ENCODE results near the gene ATP5ME. TPM values are rescaled to one million over a fixed set of nuclear protein-coding genes. Genes with fewer than 3 reads are reported as not detected.

The ATP5ME gene
- total and polyA plus RNA-seq, 2 of the 13 experiments (the other 11 are each of a cell fraction or from before 2014, with no cell fraction given) = 305 to 753 TPM

- TF ChIP-seq, protein P1, sequence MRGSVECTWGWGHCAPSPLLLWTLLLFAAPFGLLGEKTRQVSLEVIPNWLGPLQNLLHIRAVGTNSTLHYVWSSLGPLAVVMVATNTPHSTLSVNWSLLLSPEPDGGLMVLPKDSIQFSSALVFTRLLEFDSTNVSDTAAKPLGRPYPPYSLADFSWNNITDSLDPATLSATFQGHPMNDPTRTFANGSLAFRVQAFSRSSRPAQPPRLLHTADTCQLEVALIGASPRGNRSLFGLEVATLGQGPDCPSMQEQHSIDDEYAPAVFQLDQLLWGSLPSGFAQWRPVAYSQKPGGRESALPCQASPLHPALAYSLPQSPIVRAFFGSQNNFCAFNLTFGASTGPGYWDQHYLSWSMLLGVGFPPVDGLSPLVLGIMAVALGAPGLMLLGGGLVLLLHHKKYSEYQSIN (CRISPR knock-in tag; IDR thresholded peaks at IDR 0.05; ENCODE audit: borderline replicate concordance) = no peak
- TF ChIP-seq SAP130 (CRISPR knock-in tag; IDR thresholded peaks at IDR 0.05; ENCODE audit: low read depth) (no peak), KAT7 (CRISPR knock-in tag; IDR thresholded peaks at IDR 0.05; ENCODE audit: borderline replicate concordance) (no peak), ZNF441 (CRISPR knock-in tag; IDR thresholded peaks at IDR 0.05; ENCODE audit: borderline replicate concordance) (no peak), ZNF589 (CRISPR knock-in tag; conservative IDR thresholded peaks at IDR 0.05) (no peak), ZNF644 (CRISPR knock-in tag; IDR thresholded peaks at IDR 0.05; ENCODE audit: low read depth) (no peak), KDM6A (CRISPR knock-in tag; IDR thresholded peaks at IDR 0.05; ENCODE audit: low read depth) (no peak), ZBTB1 (CRISPR knock-in tag; IDR thresholded peaks at IDR 0.05; ENCODE audit: borderline replicate concordance) (no peak), RAD51 (IDR thresholded peaks at IDR 0.05; ENCODE audit: borderline replicate concordance) (no peak), RARA (CRISPR knock-in tag; IDR thresholded peaks at IDR 0.05) (no peak)
- TF ChIP-seq, protein P2, sequence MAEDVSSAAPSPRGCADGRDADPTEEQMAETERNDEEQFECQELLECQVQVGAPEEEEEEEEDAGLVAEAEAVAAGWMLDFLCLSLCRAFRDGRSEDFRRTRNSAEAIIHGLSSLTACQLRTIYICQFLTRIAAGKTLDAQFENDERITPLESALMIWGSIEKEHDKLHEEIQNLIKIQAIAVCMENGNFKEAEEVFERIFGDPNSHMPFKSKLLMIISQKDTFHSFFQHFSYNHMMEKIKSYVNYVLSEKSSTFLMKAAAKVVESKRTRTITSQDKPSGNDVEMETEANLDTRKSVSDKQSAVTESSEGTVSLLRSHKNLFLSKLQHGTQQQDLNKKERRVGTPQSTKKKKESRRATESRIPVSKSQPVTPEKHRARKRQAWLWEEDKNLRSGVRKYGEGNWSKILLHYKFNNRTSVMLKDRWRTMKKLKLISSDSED (CRISPR knock-in tag; IDR thresholded peaks at IDR 0.05) = no peak
- TF ChIP-seq, protein P3, sequence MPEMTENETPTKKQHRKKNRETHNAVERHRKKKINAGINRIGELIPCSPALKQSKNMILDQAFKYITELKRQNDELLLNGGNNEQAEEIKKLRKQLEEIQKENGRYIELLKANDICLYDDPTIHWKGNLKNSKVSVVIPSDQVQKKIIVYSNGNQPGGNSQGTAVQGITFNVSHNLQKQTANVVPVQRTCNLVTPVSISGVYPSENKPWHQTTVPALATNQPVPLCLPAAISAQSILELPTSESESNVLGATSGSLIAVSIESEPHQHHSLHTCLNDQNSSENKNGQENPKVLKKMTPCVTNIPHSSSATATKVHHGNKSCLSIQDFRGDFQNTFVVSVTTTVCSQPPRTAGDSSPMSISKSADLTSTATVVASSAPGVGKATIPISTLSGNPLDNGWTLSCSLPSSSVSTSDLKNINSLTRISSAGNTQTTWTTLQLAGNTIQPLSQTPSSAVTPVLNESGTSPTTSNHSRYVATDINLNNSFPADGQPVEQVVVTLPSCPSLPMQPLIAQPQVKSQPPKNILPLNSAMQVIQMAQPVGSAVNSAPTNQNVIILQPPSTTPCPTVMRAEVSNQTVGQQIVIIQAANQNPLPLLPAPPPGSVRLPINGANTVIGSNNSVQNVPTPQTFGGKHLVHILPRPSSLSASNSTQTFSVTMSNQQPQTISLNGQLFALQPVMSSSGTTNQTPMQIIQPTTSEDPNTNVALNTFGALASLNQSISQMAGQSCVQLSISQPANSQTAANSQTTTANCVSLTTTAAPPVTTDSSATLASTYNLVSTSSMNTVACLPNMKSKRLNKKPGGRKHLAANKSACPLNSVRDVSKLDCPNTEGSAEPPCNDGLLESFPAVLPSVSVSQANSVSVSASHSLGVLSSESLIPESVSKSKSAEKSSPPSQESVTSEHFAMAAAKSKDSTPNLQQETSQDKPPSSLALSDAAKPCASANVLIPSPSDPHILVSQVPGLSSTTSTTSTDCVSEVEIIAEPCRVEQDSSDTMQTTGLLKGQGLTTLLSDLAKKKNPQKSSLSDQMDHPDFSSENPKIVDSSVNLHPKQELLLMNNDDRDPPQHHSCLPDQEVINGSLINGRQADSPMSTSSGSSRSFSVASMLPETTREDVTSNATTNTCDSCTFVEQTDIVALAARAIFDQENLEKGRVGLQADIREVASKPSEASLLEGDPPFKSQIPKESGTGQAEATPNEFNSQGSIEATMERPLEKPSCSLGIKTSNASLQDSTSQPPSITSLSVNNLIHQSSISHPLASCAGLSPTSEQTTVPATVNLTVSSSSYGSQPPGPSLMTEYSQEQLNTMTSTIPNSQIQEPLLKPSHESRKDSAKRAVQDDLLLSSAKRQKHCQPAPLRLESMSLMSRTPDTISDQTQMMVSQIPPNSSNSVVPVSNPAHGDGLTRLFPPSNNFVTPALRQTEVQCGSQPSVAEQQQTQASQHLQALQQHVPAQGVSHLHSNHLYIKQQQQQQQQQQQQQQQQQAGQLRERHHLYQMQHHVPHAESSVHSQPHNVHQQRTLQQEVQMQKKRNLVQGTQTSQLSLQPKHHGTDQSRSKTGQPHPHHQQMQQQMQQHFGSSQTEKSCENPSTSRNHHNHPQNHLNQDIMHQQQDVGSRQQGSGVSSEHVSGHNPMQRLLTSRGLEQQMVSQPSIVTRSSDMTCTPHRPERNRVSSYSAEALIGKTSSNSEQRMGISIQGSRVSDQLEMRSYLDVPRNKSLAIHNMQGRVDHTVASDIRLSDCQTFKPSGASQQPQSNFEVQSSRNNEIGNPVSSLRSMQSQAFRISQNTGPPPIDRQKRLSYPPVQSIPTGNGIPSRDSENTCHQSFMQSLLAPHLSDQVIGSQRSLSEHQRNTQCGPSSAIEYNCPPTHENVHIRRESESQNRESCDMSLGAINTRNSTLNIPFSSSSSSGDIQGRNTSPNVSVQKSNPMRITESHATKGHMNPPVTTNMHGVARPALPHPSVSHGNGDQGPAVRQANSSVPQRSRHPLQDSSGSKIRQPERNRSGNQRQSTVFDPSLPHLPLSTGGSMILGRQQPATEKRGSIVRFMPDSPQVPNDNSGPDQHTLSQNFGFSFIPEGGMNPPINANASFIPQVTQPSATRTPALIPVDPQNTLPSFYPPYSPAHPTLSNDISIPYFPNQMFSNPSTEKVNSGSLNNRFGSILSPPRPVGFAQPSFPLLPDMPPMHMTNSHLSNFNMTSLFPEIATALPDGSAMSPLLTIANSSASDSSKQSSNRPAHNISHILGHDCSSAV (CRISPR knock-in tag; IDR thresholded peaks at IDR 0.05; ENCODE audit: borderline replicate concordance) = no peak
- TF ChIP-seq, protein P4, sequence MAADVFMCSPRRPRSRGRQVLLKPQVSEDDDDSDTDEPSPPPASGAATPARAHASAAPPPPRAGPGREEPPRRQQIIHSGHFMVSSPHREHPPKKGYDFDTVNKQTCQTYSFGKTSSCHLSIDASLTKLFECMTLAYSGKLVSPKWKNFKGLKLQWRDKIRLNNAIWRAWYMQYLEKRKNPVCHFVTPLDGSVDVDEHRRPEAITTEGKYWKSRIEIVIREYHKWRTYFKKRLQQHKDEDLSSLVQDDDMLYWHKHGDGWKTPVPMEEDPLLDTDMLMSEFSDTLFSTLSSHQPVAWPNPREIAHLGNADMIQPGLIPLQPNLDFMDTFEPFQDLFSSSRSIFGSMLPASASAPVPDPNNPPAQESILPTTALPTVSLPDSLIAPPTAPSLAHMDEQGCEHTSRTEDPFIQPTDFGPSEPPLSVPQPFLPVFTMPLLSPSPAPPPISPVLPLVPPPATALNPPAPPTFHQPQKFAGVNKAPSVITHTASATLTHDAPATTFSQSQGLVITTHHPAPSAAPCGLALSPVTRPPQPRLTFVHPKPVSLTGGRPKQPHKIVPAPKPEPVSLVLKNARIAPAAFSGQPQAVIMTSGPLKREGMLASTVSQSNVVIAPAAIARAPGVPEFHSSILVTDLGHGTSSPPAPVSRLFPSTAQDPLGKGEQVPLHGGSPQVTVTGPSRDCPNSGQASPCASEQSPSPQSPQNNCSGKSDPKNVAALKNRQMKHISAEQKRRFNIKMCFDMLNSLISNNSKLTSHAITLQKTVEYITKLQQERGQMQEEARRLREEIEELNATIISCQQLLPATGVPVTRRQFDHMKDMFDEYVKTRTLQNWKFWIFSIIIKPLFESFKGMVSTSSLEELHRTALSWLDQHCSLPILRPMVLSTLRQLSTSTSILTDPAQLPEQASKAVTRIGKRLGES (CRISPR knock-in tag; IDR thresholded peaks at IDR 0.05; ENCODE audit: borderline replicate concordance) = no peak
Observed at GRCh38 chr4:702618-703048, 28.6 kb upstream of the ATP5ME start (continued).

Measured in HepG2 (cell line).